Islet of Langerhans (tissue), 1 donor: ENCODE measurements around the gene RCAN1.
"Not testable (repeated sequence)": the region's sequence is repeated elsewhere in the genome, so short reads cannot be mapped to it uniquely, and the experiment has no call there.

ENCODE experiments used
- FAIRE-seq: peaks from one replicate; lab custom pipeline; 2011; peaks lifted over from hg19 to GRCh38; lab: Jason Lieb, UNC

RCAN1 gene

DNA sequence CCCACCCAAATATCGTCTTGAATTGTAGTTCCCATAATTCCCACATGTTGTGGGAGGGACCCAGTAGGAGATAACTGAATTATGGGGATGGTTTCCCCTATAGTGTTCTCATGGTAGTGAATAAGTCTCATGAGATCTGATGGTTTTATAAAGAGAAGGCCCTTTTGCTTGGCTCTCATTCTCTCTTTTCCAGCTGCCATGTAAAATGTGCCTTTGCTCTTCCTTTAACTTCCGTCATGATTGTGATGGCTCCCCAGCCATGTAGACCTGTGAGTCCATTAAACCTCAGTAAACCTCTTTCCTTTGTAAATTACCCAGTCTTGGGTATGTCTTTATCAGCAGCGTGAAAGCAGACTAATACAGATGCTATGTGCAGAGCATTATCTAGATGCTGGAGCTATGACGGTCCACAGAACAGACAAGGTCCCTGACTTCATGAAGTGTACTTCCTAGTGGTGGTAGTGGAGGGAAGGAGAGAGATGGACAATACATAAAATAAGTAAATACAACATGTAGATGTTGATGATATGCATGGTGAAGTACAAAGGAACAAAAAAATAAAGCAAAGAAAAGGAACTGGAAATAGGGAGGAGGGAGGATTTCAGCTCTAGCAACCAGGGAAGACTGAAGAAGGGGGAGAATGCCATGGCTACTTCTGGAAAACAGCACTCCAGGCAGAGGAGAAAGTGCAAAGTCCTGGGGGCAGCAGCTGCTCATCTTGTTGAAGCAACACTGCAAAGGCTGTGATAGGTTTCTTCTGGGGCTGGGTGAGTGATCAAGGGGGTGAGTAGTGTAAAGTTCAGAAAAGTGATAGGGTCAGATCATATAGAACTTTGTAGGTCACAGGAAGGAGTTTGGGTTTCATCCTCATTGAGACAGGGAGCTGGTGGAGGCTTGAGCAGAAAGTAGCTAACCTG lies 6.8 kb upstream of the RCAN1 start:
- no peak for FAIRE-seq

DNA sequence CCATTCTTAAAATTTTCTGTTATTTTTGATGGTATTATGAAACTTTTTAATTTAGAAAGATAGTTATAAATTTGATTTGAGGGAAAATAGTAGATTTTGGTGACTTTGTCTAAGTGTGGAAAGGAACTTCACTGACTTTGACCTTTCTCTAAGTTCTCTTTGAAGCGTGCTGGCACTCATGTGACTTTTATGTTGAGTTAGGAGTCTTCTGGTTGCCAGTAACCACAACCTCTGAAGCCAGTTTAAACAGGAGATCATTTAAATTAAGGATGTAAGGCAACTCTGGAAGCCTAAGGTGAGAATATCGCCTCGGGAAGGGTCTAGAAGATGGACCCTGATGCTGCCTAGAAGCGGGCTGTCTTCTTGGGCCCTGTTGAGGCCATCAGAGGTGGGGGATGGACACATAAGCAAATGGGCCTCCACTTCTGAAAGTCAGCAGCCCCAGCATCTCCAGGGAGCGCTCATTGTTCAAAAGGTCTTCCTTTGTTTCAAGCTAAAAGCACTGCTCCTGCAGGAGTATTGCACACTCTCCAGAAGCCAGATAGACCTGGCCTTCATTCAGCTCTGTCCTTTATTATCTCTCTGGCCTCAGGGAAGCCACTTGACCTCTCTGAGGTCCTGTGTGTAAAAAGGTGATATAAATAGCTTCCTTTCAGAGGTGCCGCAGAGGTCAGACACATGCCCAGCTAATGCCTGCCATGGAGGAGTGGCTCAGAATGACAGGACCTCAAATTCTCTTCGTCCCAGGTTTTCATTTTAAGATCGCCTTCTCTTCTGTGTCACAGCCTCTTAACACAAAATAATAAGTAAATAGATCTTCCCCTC lies 5.1 kb upstream of the RCAN1 start:
- FAIRE-seq, result no peak

GRCh38 chr21:34618941-34619340 lies 4.0 kb upstream of the RCAN1 start:
- no peak for FAIRE-seq

DNA sequence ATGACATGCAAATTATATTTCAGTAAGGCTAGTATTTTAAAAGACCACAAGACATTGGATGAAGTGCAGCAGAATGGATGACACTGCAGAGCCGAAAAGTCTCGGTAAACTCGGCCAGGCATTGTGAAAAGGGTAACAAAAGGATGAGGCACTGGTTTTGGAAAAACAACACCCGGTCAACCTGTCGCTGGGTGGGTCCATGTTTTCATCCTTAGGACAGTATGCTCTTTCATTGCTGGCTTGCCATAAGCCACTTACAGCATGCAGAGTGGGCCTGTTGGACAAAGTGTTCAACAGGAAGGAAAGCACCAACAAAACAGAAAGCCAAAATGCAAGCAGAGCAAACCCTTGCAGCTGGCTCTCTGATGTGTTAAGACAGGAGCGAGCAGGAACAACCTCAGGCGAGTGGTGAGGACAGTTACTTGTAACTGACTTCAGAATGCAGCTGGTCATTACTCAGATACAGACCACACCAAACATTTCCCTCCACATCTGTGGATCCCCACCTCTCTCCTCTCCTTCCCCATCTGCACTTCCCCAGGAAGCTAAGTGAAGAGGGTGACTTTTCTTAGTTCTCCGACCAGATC lies 2.9 kb upstream of the RCAN1 start:
- no peak for FAIRE-seq

GRCh38 chr21:34615487-34615814 lies 538 bp upstream of the RCAN1 start:
- no peak for FAIRE-seq

DNA sequence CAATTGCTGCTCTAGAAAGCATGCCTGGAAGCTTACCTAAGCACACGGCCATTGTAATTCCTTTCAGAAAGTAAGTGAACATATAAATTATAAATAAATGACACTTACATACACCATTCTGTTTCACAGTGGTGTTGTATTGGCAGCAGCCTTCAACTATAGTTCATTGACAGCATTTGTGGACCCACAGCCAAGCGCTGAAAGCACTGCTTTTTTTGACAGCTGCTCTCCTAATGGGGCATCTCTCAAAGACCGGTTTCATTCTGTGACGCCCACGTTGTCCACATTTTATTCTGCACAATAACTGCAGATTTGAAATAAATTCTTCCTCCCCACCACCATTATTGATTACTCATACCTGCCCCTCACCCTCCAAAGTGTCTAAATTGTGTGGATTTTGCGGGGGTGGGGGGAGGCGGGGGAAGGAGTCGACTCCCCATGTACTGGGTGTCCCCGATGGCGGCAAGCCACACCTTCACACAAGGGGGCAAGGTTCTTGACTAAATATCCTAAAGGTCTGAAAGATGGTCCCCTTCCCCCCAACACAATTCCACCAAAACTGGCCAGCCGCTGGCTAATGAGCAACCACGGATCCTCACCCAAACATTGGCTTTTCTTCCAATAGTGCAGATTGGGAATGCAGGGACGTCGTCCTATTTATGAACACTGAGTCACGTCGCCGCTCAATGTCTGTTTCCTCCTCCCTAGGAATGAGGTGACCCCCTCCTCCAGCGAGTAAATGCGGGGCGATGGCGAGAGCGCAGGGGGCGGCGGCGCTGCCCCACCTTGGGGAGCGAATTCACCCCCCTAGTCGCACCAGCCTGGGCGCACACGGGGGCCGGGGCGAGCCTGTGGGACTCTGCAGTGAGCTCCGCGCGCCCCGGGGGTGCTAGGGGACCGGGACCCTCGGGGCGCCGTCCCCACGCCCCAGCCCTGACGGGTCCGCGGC lies 960 bp downstream of the RCAN1 start:
- FAIRE-seq, result no peak

DNA sequence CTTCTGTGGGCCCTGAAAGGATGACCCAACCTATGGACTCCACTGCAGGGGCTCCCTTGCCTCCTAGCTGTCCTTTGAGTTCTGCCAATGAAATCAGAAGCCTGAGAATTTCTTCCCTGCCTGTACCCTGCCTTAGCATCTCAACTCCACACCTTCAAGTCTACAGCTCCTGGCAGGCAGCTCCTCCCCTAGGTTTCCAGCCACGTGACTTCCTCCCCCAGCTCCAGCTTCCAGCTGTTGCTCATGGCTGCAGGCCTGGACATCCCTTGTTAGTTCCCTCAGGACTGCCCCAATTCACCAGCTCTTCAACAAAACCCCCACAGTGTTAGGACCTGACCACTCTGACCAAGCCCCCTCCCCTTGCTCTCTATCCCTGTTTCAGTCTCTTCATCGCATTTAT lies 2.4 kb downstream of the RCAN1 start:
- FAIRE-seq, result no peak

GRCh38 chr21:34612056-34612455 lies 2.9 kb downstream of the RCAN1 start:
- no peak for FAIRE-seq

- no peak for FAIRE-seq
Measured at GRCh38 chr21:34611528-34611927, 3.4 kb downstream of the RCAN1 start.

- no peak for FAIRE-seq
Measured at GRCh38 chr21:34609933-34610549, 4.9 kb downstream of the RCAN1 start.

DNA sequence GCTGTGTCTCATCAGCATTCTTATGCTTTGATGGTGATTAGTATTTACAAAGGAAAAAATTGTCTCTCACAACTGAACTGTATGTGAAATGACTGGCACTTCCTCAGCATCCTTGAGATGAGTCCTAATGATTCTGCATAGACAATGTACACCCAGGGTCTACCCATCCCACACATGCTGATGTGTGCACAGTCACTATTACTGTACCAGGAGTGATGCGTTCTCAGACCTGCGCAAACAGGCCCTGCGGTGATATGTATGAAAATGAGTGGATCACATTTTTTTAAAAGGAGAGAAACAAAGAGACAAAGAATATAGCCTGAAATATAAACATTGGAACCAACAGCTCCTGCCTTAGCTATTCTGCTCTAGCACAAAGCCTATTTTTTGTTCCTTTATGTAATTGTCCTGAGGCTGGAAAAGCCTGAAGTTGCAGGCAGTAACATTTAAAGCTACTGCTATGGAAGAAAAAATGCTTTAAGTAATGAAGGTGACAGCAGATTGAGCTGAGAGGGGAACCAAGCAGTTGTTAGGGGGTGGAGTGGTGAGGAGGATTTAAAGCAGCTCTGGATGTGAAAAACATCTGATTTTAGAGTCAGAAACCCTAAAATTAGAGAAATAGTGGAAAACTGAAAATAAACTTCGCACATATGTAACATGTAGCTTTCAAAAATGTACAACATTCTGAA lies 5.5 kb downstream of the RCAN1 start:
- FAIRE-seq, result no peak

- not testable (repeated sequence) for FAIRE-seq
Measured at GRCh38 chr21:34607376-34607775, 7.5 kb downstream of the RCAN1 start.

DNA sequence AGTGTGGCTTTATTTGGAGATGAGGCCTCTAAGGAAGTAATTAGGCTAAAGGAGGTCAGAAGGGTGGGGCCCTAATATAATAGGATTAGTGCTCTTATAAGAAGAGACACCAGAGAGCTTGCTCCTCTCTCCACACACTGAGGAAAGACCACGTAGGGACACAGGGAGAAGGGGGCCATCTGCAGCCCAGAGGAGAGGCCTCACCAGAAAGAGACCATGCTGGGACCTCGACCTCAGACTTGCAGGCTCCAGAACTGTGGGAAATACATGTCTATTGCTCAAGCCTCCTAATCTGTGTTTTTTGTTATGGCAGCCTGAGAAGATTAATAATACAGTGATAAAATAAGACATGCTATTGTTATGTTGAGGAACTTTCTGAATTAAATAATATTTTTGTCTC lies 8.3 kb downstream of the RCAN1 start:
- FAIRE-seq, result no peak

- FAIRE-seq, result no peak
Measured at GRCh38 chr21:34606051-34606450, 8.9 kb downstream of the RCAN1 start.

DNA sequence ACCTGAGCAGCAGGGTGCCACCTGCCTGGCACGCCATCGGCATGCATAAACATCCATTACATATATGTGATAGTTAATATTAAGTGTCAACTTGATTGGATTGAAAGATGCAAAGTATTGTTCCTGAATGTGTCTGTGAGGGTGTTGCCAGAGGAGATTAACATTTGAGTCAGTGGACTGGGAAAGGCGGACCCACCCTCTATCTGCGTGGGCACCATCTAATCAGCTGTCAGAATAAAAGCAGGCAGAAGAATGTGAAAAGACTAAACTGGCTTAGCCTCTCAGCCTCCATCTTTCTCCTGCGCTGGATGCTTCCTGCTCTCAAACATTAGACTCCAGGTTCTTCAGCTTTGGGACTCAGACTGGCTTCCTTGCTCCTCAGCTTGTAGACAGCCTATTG lies 10.0 kb downstream of the RCAN1 start:
- FAIRE-seq, result not testable (repeated sequence)

DNA sequence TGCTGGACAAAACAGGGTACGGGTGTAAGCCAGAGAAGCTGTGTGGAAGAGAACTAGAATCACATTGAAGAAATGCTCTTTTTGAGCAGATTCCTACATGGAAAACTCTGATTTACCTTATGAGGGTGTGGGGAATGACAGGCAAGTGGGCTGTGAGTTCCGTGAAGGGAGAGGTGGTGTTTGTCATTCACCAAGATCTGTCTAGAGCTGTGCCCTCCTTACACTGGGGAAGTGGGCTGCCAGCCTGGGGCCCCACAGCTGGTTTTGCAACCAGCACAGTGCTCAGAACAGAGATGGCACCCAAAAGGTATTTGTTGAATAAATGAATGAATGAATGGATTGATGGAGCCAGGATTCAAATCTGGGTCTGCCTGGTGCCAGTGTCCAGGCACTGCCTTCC lies 10.4 kb downstream of the RCAN1 start:
- no peak for FAIRE-seq

DNA sequence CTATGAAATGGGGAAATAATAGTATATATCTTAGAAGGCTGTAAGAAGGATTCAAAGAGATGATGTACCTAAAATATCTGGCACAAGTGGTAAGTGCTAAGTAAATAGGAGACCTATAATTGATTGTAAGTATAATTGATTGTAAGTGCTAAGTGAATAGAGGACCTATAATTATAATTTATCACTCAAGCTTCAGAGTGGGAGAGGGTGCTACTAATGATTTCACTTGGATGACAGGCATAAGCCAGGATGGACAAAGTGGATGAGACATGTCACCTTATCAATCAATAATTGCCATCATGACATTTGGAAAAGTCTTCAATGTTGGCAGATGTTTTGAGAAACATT lies 11.2 kb downstream of the RCAN1 start:
- FAIRE-seq, result no peak

- FAIRE-seq, result no peak
Measured at GRCh38 chr21:34603002-34603709, 11.8 kb downstream of the RCAN1 start.

GRCh38 chr21:34602061-34602460 lies 12.9 kb downstream of the RCAN1 start:
- no peak for FAIRE-seq

- no peak for FAIRE-seq
Measured at GRCh38 chr21:34599534-34600101, 15.3 kb downstream of the RCAN1 start.
